GM08714 (cell line): ENCODE data around the gene TMPRSS3.

ENCODE experiments used
- H3K4me3 ChIP-seq: fragments of 200-500 bp; sonication (Bioruptor generic); 2 replicates; pipeline ENCODE4 v1.5.1; 2014; ENCODE audit warnings: mild to moderate bottlenecking, low read length, inconsistent platforms
- ZNF274 ChIP-seq: IDR thresholded peaks from 2 replicates; pipeline ENCODE4 v1.6.1; 2012; ENCODE audit warnings: mild to moderate bottlenecking, low read depth, low read length

TMPRSS3 gene

GRCh38 chr21:42381347-42381984, 14.4 kb downstream of the TMPRSS3 start:
- H3K4me3 ChIP-seq = no peak overlapping the region
- no peak for TF ChIP-seq ZNF274

- TF ChIP-seq ZNF274 = no peak
- no peak overlapping the region for H3K4me3 ChIP-seq
Observed at GRCh38 chr21:42379426-42380215, 16.2 kb downstream of the TMPRSS3 start.

DNA sequence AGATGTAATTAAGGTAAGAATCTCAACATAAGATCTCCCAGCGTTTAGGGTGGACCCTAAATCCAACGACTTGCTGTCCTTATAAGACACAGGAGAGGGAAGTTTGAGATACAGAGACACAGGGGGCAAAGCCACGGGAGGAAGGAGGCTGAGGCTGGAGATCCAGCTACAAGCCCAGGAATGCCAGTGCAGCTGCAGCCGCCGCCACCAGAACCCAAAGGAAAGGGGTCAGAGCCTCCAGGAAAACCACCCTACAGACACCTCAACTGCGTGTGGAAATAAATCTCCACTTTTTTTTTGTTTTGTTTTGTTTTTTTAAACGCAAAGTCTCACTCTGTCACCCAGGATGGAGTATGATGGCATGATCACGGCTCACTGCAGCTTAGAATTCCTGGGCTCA, 17.4 kb downstream of the TMPRSS3 start:
- TF ChIP-seq ZNF274 = no peak
- H3K4me3 ChIP-seq = no peak overlapping the region

DNA sequence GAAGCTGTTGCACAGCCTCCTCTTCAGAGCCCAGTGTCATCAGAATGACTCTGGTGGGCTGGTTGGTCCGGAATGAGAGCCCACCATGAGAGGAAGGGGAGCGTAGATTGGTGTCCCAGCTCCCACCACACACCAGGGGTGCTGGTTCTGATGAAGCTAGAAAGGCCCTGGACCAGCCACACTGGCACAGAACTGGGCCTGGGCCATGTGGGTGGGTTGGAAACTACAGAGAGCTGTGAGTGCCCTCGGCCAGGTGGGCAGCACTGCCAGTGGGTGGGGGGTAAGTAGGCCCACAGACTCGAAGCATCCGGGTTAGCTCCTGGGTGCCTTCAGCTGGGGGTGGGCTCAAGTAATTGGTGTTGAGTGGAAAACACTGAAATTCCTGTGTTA, 17.9 kb downstream of the TMPRSS3 start:
- no peak overlapping the region for H3K4me3 ChIP-seq
- TF ChIP-seq ZNF274 = no peak

DNA sequence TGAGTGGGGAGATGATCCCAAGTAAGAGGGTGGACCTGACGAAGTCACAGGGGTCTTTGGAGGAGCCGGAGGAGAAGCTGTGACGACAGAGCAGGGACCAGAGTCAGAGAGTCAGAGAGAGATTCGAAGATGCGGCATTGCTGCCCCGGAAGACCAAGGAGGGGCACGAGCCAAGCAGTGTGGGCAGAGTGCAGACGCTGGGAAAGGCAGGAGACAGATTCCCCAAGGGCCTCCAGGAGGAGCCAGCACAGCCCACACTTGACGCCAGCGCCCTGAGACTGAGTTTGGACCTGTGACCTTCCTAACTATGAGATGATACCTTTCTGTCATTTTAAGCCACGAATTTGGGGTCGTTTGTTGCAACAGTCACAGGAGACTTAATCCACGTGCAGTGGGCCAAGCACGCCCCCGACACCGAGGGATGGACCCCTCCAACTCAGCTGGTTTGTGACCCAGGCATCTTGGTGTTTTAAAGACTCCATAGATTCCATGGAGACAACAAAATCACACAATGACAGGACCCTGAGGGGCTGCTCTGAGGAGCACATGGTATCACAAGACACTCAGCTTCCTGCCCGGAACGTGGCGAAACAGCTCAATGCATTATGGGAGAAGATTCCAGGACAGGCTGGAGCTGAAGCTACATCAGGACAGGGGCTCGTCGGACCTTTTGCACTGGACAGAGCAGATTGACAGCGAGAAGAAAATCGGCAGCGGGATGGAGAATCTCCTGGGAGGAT, 18.5 kb downstream of the TMPRSS3 start:
- no peak overlapping the region for H3K4me3 ChIP-seq
- no peak for TF ChIP-seq ZNF274

GRCh38 chr21:42376338-42376982, 19.4 kb downstream of the TMPRSS3 start:
- no peak overlapping the region for H3K4me3 ChIP-seq
- no peak for TF ChIP-seq ZNF274

GRCh38 chr21:42375966-42376337, 19.9 kb downstream of the TMPRSS3 start:
- no peak overlapping the region for H3K4me3 ChIP-seq
- TF ChIP-seq ZNF274 = no peak

DNA sequence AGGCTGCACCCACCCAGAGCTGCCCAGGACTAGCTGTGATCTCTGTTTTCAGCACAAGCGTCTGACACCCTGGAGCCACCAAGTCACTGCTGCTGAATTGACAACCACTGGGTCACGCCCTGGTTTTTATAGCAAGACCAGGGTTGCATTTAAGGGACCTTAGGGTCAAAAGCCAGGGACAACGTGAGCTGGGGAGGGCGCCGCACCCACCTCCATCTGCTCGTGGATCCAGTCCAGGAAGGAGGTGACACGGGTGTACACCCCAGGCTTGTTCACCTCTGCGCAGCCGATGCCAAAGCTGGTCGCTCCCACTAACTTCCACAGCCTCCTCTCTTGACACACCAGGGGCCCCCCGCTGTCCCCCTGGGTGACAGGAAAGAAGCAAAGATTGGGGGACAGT, 20.3 kb downstream of the TMPRSS3 start:
- H3K4me3 ChIP-seq = no peak overlapping the region
- TF ChIP-seq ZNF274 = no peak

GRCh38 chr21:42374864-42375499, 20.9 kb downstream of the TMPRSS3 start:
- TF ChIP-seq ZNF274 = no peak
- H3K4me3 ChIP-seq = no peak overlapping the region

GRCh38 chr21:42374457-42374856, 21.4 kb downstream of the TMPRSS3 start:
- H3K4me3 ChIP-seq = no peak overlapping the region
- TF ChIP-seq ZNF274 = no peak

DNA sequence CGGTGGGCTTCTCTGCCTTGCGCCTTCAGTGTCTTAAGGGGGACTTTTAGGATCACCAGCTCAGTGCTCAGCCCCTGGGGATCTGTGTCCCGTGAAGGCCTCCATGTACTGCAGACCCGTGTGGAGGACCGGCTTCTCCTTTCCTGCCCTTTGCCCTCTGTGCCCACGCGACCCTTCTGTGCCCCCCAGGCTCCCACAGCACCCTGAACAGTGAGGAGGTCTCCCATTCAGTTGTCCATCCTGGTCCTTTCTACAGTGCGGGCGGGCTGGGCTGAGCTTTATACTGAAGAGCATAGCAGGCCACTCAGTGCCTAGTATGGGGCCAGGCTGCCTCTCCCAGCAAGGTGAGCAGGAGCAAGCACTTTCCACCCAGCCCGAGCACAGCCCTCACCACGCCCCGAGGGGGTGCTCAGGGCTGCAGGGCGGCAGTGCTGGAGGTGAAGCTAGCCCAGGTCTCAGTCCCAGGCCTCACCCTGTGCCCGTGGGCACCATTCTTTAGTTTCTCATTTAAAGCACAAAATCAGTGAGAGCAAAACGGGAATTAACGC, 21.9 kb downstream of the TMPRSS3 start:
- no peak overlapping the region for H3K4me3 ChIP-seq
- no peak for TF ChIP-seq ZNF274

DNA sequence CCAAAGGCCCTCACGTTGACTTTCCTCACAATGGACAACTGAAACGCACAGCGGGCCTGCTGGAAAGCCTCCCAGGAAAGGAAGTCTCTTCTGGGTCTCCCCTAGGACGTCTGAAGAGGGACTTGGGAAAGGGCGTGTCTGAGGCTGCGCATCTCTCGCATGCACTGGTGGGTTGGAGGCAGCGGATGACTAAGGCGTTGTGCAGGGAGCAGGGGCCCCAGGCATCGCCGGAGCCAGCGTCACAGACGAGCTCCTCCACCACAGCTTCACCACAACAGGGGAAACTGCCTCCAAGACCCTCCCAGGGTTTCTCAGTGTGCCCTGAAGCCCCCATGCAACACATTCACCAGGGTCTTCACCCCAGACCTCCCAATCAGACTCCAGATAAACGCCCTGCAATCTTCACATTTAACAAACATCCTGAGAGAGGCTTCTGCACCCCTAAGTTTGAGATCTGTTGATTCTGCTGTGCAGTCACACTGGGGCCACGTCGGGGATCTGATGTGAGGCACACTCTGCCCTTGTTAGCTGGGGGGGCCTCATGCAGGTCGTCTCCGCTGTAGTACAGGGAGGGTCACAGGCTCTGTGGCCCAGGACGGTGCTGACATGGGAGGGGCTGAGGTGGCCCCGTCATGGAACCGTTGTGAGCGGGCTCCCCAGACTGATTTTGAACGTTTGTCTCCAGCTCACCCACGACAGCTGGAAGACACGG, 22.5 kb downstream of the TMPRSS3 start:
- TF ChIP-seq ZNF274 = no peak
- H3K4me3 ChIP-seq = no peak overlapping the region
